Panc1 (cell line): Measurements from ENCODE around the gene SPDYE2. TPM values are rescaled to one million over a fixed set of nuclear protein-coding genes. Genes with fewer than 3 reads are reported as not detected.

Experiments
- total RNA-seq: library from RNA; stranded (reverse); gene quantifications from one replicate; pipeline ENCODE4 v1.2.1, GENCODE V29; 2021; ENCODE audit not compliant: unreplicated experiment

SPDYE2 gene
- total RNA-seq, 1 experiment from 2014 or later = not detected

Other genes starting within 250 kb of the SPDYE2 start
- not detected for gene SPDYE6, start 194.8 kb upstream of the SPDYE2 start, total RNA-seq
- gene PRKRIP1, start 154.9 kb upstream of the SPDYE2 start, total RNA-seq = 24.9 TPM
- 76.9 TPM for gene ORAI2, start 117.7 kb upstream of the SPDYE2 start, total RNA-seq
- gene ALKBH4, start 86.4 kb upstream of the SPDYE2 start, total RNA-seq = 19.0 TPM
- 55.8 TPM for gene LRWD1, start 86.2 kb upstream of the SPDYE2 start, total RNA-seq
- gene POLR2J, start 72.3 kb upstream of the SPDYE2 start, total RNA-seq = 69.4 TPM
- gene RASA4B, start 33.4 kb upstream of the SPDYE2 start, total RNA-seq = 1.2 TPM
- 14.4 TPM for gene UPK3BL2, start 7.5 kb upstream of the SPDYE2 start, total RNA-seq
- gene POLR2J3, start 21.4 kb downstream of the SPDYE2 start, total RNA-seq = 28.1 TPM
- gene RASA4, start 65.5 kb downstream of the SPDYE2 start, total RNA-seq = 7.1 TPM
- gene UPK3BL1, start 91.6 kb downstream of the SPDYE2 start, total RNA-seq = 23.1 TPM
- not detected for gene SPDYE2B, start 99.1 kb downstream of the SPDYE2 start, total RNA-seq
- gene POLR2J2, start 120.4 kb downstream of the SPDYE2 start, total RNA-seq = 10.0 TPM
- 8.9 TPM for gene FAM185A, start 197.8 kb downstream of the SPDYE2 start, total RNA-seq